ENCODE results near the gene LYZ.

GRCh38 chr12:69350777-69351176 is 2.6 kb downstream of the LYZ start:
- TF ChIP-seq CTCF (optimal IDR thresholded peaks at IDR 0.05 in 1 of 3, IDR thresholded peaks at IDR 0.05 in 1 of 3, conservative IDR thresholded peaks at IDR 0.05 in 1 of 3; ENCODE audit: extremely low read depth in 1 of 3, insufficient read depth in 2 of 3, low read length in 3 of 3) (no peak), EZH2 (IDR thresholded peaks at IDR 0.05; ENCODE audit: low read length) (no peak)

Data from keratinocyte (primary cell).